Right kidney (tissue), 9 donors: ENCODE results near the gene BLTP1.
A peak's percentile ranks its signal among the peaks of the same experiment; 100 is the strongest.
"Not testable (repeated sequence)": the region's sequence is repeated elsewhere in the genome, so short reads cannot be mapped to it uniquely, and the experiment has no call there.

ENCODE experiments used
- DNase-seq: peaks from one replicate; pipeline ENCODE4 v3.0.0-alpha.2; 2016
- long read RNA-seq, 8 donors: transcript quantifications; one replicate each; lab custom pipeline, GENCODE V29; 2026

BLTP1 gene, protein sequence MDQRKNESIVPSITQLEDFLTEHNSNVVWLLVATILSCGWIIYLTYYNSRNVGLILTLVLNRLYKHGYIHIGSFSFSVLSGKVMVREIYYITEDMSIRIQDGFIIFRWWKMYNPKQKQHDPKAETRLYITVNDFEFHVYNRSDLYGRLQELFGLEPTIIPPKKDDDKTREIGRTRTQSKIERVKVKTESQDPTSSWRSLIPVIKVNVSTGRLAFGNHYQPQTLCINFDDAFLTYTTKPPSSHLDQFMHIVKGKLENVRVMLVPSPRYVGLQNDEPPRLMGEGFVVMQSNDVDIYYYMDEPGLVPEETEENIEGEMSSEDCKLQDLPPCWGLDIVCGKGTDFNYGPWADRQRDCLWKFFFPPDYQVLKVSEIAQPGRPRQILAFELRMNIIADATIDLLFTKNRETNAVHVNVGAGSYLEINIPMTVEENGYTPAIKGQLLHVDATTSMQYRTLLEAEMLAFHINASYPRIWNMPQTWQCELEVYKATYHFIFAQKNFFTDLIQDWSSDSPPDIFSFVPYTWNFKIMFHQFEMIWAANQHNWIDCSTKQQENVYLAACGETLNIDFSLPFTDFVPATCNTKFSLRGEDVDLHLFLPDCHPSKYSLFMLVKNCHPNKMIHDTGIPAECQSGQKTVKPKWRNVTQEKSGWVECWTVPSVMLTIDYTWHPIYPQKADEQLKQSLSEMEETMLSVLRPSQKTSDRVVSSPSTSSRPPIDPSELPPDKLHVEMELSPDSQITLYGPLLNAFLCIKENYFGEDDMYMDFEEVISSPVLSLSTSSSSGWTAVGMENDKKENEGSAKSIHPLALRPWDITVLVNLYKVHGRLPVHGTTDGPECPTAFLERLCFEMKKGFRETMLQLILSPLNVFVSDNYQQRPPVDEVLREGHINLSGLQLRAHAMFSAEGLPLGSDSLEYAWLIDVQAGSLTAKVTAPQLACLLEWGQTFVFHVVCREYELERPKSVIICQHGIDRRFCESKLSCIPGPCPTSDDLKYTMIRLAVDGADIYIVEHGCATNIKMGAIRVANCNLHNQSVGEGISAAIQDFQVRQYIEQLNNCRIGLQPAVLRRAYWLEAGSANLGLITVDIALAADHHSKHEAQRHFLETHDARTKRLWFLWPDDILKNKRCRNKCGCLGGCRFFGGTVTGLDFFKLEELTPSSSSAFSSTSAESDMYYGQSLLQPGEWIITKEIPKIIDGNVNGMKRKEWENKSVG (N-terminal part only)
- long read RNA-seq, donor 1, partial matches to known transcripts, result 24 of 24 reads
- long read RNA-seq, donor 1, other reads (novel, unspliced or antisense), result 0 of 24 reads
- long read RNA-seq, donor 2, partial matches to known transcripts, result 13 of 15 reads
- long read RNA-seq, donor 2, other reads (novel, unspliced or antisense), result 0 of 15 reads
- long read RNA-seq, donor 3, partial matches to known transcripts, result 18 of 20 reads
- long read RNA-seq, donor 3, other reads (novel, unspliced or antisense), result 0 of 20 reads
- long read RNA-seq, donor 4, partial matches to known transcripts, result 15 of 17 reads
- long read RNA-seq, donor 4, other reads (novel, unspliced or antisense), result 0 of 17 reads
- long read RNA-seq, donor 5, partial matches to known transcripts, result 16 of 17 reads
- long read RNA-seq, donor 5, other reads (novel, unspliced or antisense), result 0 of 17 reads
- long read RNA-seq, donor 6, partial matches to known transcripts, result 6 of 7 reads
- long read RNA-seq, donor 6, other reads (novel, unspliced or antisense), result 0 of 7 reads
- long read RNA-seq, donor 7, partial matches to known transcripts, result 28 of 28 reads
- long read RNA-seq, donor 7, other reads (novel, unspliced or antisense), result 0 of 28 reads
- long read RNA-seq, donor 8, partial matches to known transcripts, result 5 of 5 reads
- long read RNA-seq, donor 8, other reads (novel, unspliced or antisense), result 0 of 5 reads

- DNase-seq, result peak; percentile 98
Observed at GRCh38 chr4:122151982-122152710, at the start of gene BLTP1. Gene BLTP1, plus strand, starts transcription at chr4:122152331. Its CDS starts 18,317 bp downstream, at chr4:122170648.

- DNase-seq, result no peak
Observed at GRCh38 chr4:122104184-122104583, 47.9 kb upstream of the BLTP1 start.

- no peak for DNase-seq
Observed at GRCh38 chr4:122107680-122108079, 44.5 kb upstream of the BLTP1 start.

- DNase-seq, result not testable (repeated sequence)
Observed at GRCh38 chr4:122110304-122110703, 41.8 kb upstream of the BLTP1 start.

DNA sequence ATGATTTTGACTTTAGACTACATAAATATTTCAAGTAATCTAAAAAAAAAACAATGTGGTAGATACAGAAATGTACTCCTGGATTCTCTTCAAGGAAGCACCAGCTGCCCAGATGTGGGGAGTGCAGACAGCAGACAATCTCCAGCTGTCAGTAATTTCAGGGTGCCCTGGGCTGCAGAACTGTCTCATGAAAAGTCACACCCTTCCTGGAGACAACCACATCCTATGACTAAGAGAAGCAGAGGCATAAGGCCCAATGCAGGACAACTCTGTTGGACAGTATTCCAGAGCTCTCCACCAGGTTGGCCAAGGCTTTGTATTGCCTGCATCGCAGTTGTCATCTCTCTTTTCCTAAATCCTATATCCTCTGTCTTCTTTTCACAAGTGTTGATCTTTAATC is 34.4 kb upstream of the BLTP1 start:
- no peak for DNase-seq

- DNase-seq, result no peak
Observed at GRCh38 chr4:122118243-122118642, 33.9 kb upstream of the BLTP1 start.

- no peak for DNase-seq
Observed at GRCh38 chr4:122119739-122120138, 32.4 kb upstream of the BLTP1 start.

GRCh38 chr4:122121593-122121992 is 30.5 kb upstream of the BLTP1 start:
- DNase-seq, result no peak

- DNase-seq, result no peak
Observed at GRCh38 chr4:122122083-122122482, 30.0 kb upstream of the BLTP1 start.

DNA sequence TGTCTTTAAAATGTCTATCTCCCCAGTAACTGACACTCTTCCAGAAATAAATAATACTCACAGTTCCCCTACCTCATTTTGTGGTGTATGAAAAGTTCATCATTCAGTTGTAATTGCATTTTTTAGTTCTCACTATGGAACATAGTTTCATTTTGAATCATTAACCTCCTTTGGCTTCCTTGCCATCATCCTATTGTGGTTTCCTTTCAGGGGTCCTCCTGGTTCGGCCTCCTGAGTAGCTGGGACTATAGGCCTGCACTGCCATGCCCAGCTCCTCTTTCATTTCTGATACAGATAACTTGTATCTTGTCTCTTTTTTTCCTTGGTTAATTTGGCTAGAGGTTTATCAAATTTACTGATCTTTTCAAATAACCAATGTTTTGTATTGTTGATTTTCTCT is 23.1 kb upstream of the BLTP1 start:
- no peak for DNase-seq

GRCh38 chr4:122131562-122132157 is 20.5 kb upstream of the BLTP1 start:
- no peak for DNase-seq

GRCh38 chr4:122132891-122133290 is 19.2 kb upstream of the BLTP1 start:
- DNase-seq, result no peak

GRCh38 chr4:122139139-122139538 is 13.0 kb upstream of the BLTP1 start:
- DNase-seq, result no peak

DNA sequence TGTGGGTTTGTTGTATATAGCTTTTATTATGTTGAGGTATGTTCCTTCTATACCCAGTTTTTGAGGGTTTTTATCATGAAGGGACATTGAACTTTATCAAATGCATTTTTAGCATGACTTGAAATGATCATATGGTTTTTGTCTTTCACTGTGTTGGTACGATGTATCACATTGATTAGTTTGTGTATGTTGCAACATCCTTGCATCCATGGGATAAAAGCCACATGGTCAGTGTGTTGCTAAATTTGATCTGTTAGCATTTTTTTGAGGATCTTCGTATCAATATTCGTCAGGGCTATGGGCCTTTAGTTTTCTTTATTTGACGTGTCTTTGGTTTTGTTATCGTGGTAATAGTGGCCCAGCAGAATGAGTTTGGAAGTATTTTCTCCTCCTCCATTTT is 11.3 kb upstream of the BLTP1 start:
- no peak for DNase-seq

DNA sequence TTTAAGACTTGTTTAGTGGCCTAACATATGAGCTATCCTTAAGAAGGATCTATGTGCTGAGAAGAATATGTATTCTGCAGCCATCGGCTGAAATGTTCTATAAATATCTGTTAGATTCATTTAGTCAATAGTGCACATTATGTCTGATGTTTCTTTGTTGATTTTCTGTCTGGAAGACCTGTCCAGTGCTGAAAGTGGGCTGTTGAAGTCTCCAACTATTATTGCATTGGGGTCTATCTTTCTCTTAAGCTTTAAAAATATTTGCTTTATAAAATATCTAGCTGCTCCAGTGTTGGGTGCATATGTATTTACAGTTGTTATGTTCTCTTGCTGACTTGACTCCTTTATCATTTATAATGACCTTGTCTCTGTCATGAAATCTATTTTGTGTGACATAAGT is 9.4 kb upstream of the BLTP1 start:
- no peak for DNase-seq

- DNase-seq, result no peak
Observed at GRCh38 chr4:122146652-122147051, 5.5 kb upstream of the BLTP1 start.

- no peak for DNase-seq
Observed at GRCh38 chr4:122150931-122151330, 1.2 kb upstream of the BLTP1 start.

DNA sequence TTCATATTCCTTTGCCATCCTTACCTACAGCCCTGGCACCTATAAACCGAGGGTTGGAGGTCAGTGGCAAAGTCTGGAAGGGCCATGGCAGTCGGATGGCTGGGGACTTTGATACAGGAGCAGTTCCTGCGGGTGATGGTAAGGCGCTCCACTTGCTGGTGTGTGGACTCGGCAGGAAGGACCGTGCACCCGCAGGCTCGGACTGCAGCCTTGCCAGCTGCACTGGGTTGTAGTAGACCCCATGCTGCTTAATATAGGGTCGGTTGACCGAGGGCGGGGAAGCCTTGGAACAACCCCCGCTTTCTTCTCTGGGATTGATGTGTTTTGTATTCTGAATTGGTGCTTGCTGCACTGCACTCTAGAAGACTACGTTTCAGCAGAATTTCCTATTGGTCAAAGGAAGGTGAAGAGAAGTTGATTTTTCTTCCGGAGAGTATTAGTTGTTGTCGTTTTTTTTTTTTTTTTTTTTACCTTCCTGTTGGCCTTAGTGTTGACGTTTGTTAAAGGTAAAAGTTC is 638 bp downstream of the BLTP1 start:
- no peak for DNase-seq

- DNase-seq, result no peak
Observed at GRCh38 chr4:122156819-122157218, 4.7 kb downstream of the BLTP1 start.

DNA sequence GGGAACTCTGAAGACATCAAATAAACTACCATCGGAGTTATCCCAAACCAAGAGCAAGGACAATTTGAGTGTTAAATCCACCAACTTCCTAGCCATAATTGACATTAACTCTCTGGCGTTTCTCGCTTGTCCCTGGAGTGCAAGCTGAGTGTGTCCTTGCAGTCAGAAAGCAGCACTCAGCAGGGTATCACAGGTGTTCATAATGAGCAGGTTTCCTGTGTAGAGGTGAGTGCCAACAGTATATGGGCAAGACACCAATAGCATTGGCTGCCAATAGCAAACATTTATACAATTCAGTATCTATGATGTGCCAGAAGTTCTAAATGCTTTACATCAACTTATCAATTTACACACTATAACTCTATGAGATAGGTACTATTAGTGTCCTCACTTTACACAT is 11.2 kb downstream of the BLTP1 start:
- DNase-seq, result no peak
